SK-N-SH (cell line): ENCODE measurements around the gene BCLAF3.

Source experiments
- CTCF ChIP-seq: fragments of 200-600 bp; sonication (generic); IDR thresholded peaks from 2 replicates; pipeline ENCODE4 v1.6.1; 2017; ENCODE audit warnings: antibody characterized with exemption, mild to moderate bottlenecking, moderate library complexity
- EZH2phosphoT487 ChIP-seq: fragments of 200-600 bp; sonication (generic); IDR thresholded peaks from 2 replicates; pipeline ENCODE4 v1.6.1; 2017; ENCODE audit warnings: low read depth, mixed run types, mild to moderate bottlenecking, antibody characterized with exemption, moderate library complexity, borderline replicate concordance
- GABPA ChIP-seq: IDR thresholded peaks from 2 replicates; pipeline ENCODE4 v1.4.0; 2012; ENCODE audit warnings: low read depth, mild to moderate bottlenecking
- MAX ChIP-seq: IDR thresholded peaks from 2 replicates; pipeline ENCODE4 v1.4.0; 2012; ENCODE audit warnings: low read depth
- MXI1 ChIP-seq: IDR thresholded peaks from 2 replicates; pipeline ENCODE4 v1.6.1; 2012; ENCODE audit warnings: mild to moderate bottlenecking, low read depth, low read length, improper control_type of control experiment
- POLR2AphosphoS5 ChIP-seq: IDR thresholded peaks from 2 replicates; pipeline ENCODE4 v1.6.1; 2012; ENCODE audit warnings: low read depth, low read length
- RAD21 ChIP-seq: IDR thresholded peaks from 2 replicates; pipeline ENCODE4 v1.6.1; 2012; ENCODE audit warnings: mild to moderate bottlenecking, low read length
- RCOR1 ChIP-seq: fragments of 150-350 bp; IDR thresholded peaks from 2 replicates; pipeline ENCODE4 v1.6.1; 2017; ENCODE audit warnings: antibody characterized with exemption, low read length
- REST ChIP-seq: IDR thresholded peaks from 2 replicates; pipeline ENCODE4 v1.6.1; 2012; ENCODE audit warnings: mild to moderate bottlenecking, low read depth, low read length, moderate library complexity
- RXRA ChIP-seq: IDR thresholded peaks from 2 replicates; pipeline ENCODE4 v1.4.0; 2012; ENCODE audit warnings: low read depth, mild to moderate bottlenecking, borderline replicate concordance
- TAF1 ChIP-seq: IDR thresholded peaks from 2 replicates; pipeline ENCODE4 v1.6.1; 2012; ENCODE audit warnings: low read depth, mild to moderate bottlenecking, low read length, moderate library complexity, borderline replicate concordance
- TEAD4 ChIP-seq: IDR thresholded peaks from 2 replicates; pipeline ENCODE4 v1.4.0; 2012; ENCODE audit warnings: mild to moderate bottlenecking, borderline replicate concordance; ENCODE audit not compliant: insufficient read depth
- USF1 ChIP-seq: IDR thresholded peaks from 2 replicates; pipeline ENCODE4 v1.4.0; 2012; ENCODE audit warnings: low read depth, borderline replicate concordance
- USF2 ChIP-seq: fragments of 150-350 bp; IDR thresholded peaks from 2 replicates; pipeline ENCODE4 v1.6.1; 2017; ENCODE audit warnings: antibody characterized with exemption, low read length, low read depth, borderline replicate concordance

GRCh38 chrX:19964017-19964710 lies 26.7 kb downstream of the BCLAF3 start:
- no peak for TF ChIP-seq CTCF
- no peak for TF ChIP-seq RAD21
- no peak for TF ChIP-seq USF1
- TF ChIP-seq GABPA = no peak
- TF ChIP-seq TAF1 = no peak
- TF ChIP-seq RCOR1 = no peak
- TF ChIP-seq MAX = no peak
- no peak for TF ChIP-seq EZH2phosphoT487
- TF ChIP-seq RXRA = no peak
- TF ChIP-seq USF2 = no peak
- no peak for TF ChIP-seq MXI1
- no peak for TF ChIP-seq REST
- no peak for TF ChIP-seq POLR2AphosphoS5
- no peak for TF ChIP-seq TEAD4
